ENCODE measurements around the gene MYNN. TPM values are rescaled to one million over a fixed set of nuclear protein-coding genes. Genes with fewer than 3 reads are reported as not detected.

Gene MYNN
- total RNA-seq, 2 experiments from 2014 or later: 17.3 to 18.7 TPM

- Mint-ChIP-seq H3K4me1 (no peaks in the 10 kb centered on the region), H3K4me3 (no peak overlapping the region), H3K9me3 (no peaks in the 10 kb centered on the region), H3K36me3 (no peaks in the 10 kb centered on the region), H3K27ac (no peak overlapping the region), H3K27me3 (peaks cover 3% of the 10 kb centered on the region)
- no peak for DNase-seq
These were observed 63.1 kb downstream of the MYNN start for GRCh38 chr3:169836078-169836941.

GRCh38 chr3:169836942-169837275, 63.7 kb downstream of the MYNN start:
- no peaks in the 10 kb centered on the region for H3K4me1 Mint-ChIP-seq
- DNase-seq: no peak
- no peaks in the 10 kb centered on the region for H3K36me3 Mint-ChIP-seq
- no peak overlapping the region for H3K27ac Mint-ChIP-seq
- no peaks in the 10 kb centered on the region for H3K9me3 Mint-ChIP-seq
- peaks cover 3% of the 10 kb centered on the region for H3K27me3 Mint-ChIP-seq
- H3K4me3 Mint-ChIP-seq: no peak overlapping the region

- H3K9me3 Mint-ChIP-seq: peaks cover 1% of the 10 kb centered on the region
- DNase-seq: no peak
- no peak overlapping the region for H3K27ac Mint-ChIP-seq
- H3K36me3 Mint-ChIP-seq: no peaks in the 10 kb centered on the region
- H3K4me1 Mint-ChIP-seq: no peaks in the 10 kb centered on the region
- H3K27me3 Mint-ChIP-seq: peaks cover 3% of the 10 kb centered on the region
- H3K4me3 Mint-ChIP-seq: no peak overlapping the region
These were observed 65.4 kb downstream of the MYNN start for GRCh38 chr3:169838511-169839030.

Other genes with a start within 250 kb of the MYNN start
- gene MECOM, start 109.7 kb upstream of the MYNN start, total RNA-seq: not detected
- gene TERC, start 8.3 kb upstream of the MYNN start, total RNA-seq: 10 to 100 TPM; 16.0 to 20.0 TPM
- gene ACTRT3, start 3.8 kb upstream of the MYNN start, total RNA-seq: 1 to 10 TPM; 1.2 to 1.7 TPM
- under 1 TPM; 0.18 to 0.49 TPM for gene LRRIQ4, start 39.5 kb downstream of the MYNN start, total RNA-seq
- gene LRRC34, start 39.5 kb downstream of the MYNN start, total RNA-seq: 1 to 10 TPM; 4.0 to 4.4 TPM
- not detected for gene LRRC31, start 96.5 kb downstream of the MYNN start, total RNA-seq
- not detected for gene SAMD7, start 138.2 kb downstream of the MYNN start, total RNA-seq
- 10 to 100 TPM; 63.3 to 64.2 TPM for gene SEC62, start 193.4 kb downstream of the MYNN start, total RNA-seq